Stimulated activated effector memory CD8-positive, alpha-beta T cell treated with anti-CD3 and anti-CD28 coated beads, Interleukin-12 subunit alpha, Interleukin-12 subunit beta, amount 100 ng/mL, for 72 hours (primary cell): ENCODE results near the gene CDCA5.

ENCODE experiments used
- ATAC-seq: fragments of 150-1000 bp; cut with Tn5 transposase; 2 replicates; pipeline ENCODE4 v1.10.0; 2021
- DNase-seq, 2 donors: peaks; one replicate each; pipeline ENCODE4 v3.0.0; 2021 to 2022; ENCODE audit warnings: low spot score in 2 of 2
- H3K27ac Mint-ChIP-seq: one replicate; pipeline ENCODE4 v1.8.0; 2022; ENCODE audit warnings: mild to moderate bottlenecking, mixed read lengths
- H3K36me3 Mint-ChIP-seq: one replicate; pipeline ENCODE4 v1.8.0; 2022; ENCODE audit warnings: mild to moderate bottlenecking, mixed read lengths
- H3K4me1 Mint-ChIP-seq: one replicate; pipeline ENCODE4 v1.8.0; 2022; ENCODE audit warnings: mixed read lengths
- H3K4me3 Mint-ChIP-seq: one replicate; pipeline ENCODE4 v1.8.0; 2022; ENCODE audit warnings: mild to moderate bottlenecking, mixed read lengths
- H3K9me3 Mint-ChIP-seq: one replicate; pipeline ENCODE4 v1.8.0; 2022; ENCODE audit warnings: mixed read lengths

The CDCA5 gene

DNA sequence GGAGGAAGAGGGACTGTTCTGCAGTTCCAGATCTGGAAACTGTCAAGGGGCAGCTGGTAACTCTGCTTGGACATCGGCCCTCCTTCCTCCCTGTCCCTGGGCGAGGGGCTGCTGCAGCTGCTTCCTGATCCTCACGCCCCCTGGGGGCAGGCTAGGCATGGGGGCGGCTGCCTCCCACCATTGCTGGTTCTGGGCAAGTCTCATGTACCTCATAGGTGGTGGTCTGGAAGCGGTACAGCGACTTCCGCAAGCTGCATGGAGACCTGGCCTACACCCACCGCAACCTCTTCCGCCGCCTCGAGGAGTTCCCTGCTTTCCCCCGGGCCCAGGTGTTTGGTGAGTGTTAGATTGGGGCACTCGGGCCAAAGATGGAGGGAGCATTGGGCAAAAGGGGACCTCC lies 51.6 kb downstream of the CDCA5 start:
- H3K4me1 Mint-ChIP-seq: peaks cover 9% of the 10 kb centered on the region
- peaks cover 29% of the 10 kb centered on the region for H3K36me3 Mint-ChIP-seq
- no peak overlapping the region for H3K27ac Mint-ChIP-seq
- no peak for DNase-seq
- H3K4me3 Mint-ChIP-seq: no peak overlapping the region
- no peaks in the 10 kb centered on the region for H3K9me3 Mint-ChIP-seq
- no peak for ATAC-seq
